IMR-90 (cell line): ENCODE results near the gene GSKIP. TPM values are rescaled to one million over a fixed set of nuclear protein-coding genes. Genes with fewer than 3 reads are reported as not detected.

Experiments used
- ATAC-seq: fragments of 200-7000 bp; cut with Tn5 transposase; 2 replicates; pipeline ENCODE4 v1.9.1; 2020; ENCODE audit warnings: low read depth, mild to moderate bottlenecking, moderate library complexity
- BruUV-seq: library from RNA; stranded (reverse); fragments of 400-500 nt; replicated peaks from 2 replicates; lab custom pipeline; 2021; lab: Mats Ljungman, UMichigan
- CTCF ChIA-PET: fragments of 300-600 bp; formaldehyde crosslinking; extraction: SDS; loops from one replicate; lab custom pipeline; 2021; ENCODE audit warnings: antibody characterized with exemption; lab: Yijun Ruan, JAX
- POLR2A ChIA-PET: fragments of 300-600 bp; sonication (Branson Sonifier 250); formaldehyde crosslinking; loops from one replicate; lab custom pipeline; 2022; ENCODE audit warnings: antibody characterized with exemption; ENCODE audit not compliant: unreplicated experiment; lab: Charles Lee
- DNase-seq: peaks from one replicate; pipeline ENCODE4 v3.0.0; 2013
- H2AFZ ChIP-seq: replicated peaks from 2 replicates; pipeline ENCODE3; 2013; ENCODE audit warnings: low read length, mild to moderate bottlenecking; ENCODE audit not compliant: poor library complexity
- H2AK5ac ChIP-seq: 2 replicates; pipeline ENCODE4 v1.6.1; 2013; ENCODE audit warnings: low read depth, low read length, inconsistent platforms
- H2AK9ac ChIP-seq: replicated peaks from 2 replicates; pipeline ENCODE3; 2013; ENCODE audit warnings: mild to moderate bottlenecking, low read depth, low read length, moderate library complexity; ENCODE audit not compliant: poor library complexity
- H2BK120ac ChIP-seq: 2 replicates; pipeline ENCODE4 v1.6.1; 2013; ENCODE audit warnings: low read depth, low read length, inconsistent platforms
- H2BK15ac ChIP-seq: 3 replicates; pipeline ENCODE4 v1.6.1; 2013; ENCODE audit warnings: low read depth, low read length, inconsistent platforms
- H2BK20ac ChIP-seq: 2 replicates; pipeline ENCODE4 v1.6.1; 2013; ENCODE audit warnings: low read depth, mild to moderate bottlenecking, inconsistent platforms, low read length, moderate library complexity
- H2BK5ac ChIP-seq: 2 replicates; pipeline ENCODE4 v1.6.1; 2013; ENCODE audit warnings: mild to moderate bottlenecking, low read depth, low read length, inconsistent platforms; ENCODE audit not compliant: poor library complexity, severe bottlenecking
- H3K14ac ChIP-seq: replicated peaks from 2 replicates; pipeline ENCODE4 v1.6.1; 2013; ENCODE audit warnings: low read depth, low read length, inconsistent platforms
- H3K18ac ChIP-seq: 2 replicates; pipeline ENCODE4 v1.6.1; 2013; ENCODE audit warnings: low read depth, low read length, control low read depth
- H3K23ac ChIP-seq: 2 replicates; pipeline ENCODE4 v1.6.1; 2013; ENCODE audit warnings: low read depth, low read length, inconsistent platforms
- H3K27ac ChIP-seq: 2 replicates; pipeline ENCODE4 v1.5.1; 2013; ENCODE audit warnings: mild to moderate bottlenecking, control low read depth, low read length; ENCODE audit not compliant: insufficient read depth
- H3K27me3 ChIP-seq: 2 replicates; pipeline ENCODE4 v1.6.1; 2013; ENCODE audit warnings: low read length; ENCODE audit not compliant: control insufficient read depth, insufficient read depth
- H3K36me3 ChIP-seq: 2 replicates; pipeline ENCODE4 v1.6.1; 2013; ENCODE audit warnings: low read length, mixed read lengths; ENCODE audit not compliant: control insufficient read depth, insufficient read depth
- H3K4ac ChIP-seq: 2 replicates; pipeline ENCODE4 v1.6.1; 2013; ENCODE audit warnings: low read depth, low read length, inconsistent platforms
- H3K4me1 ChIP-seq: 2 replicates; pipeline ENCODE4 v1.6.1; 2013; ENCODE audit warnings: low read length, mixed read lengths; ENCODE audit not compliant: control insufficient read depth, insufficient read depth
- H3K4me2 ChIP-seq: 2 replicates; pipeline ENCODE4 v1.6.1; 2013; ENCODE audit warnings: low read depth, mild to moderate bottlenecking, control low read depth, low read length, moderate library complexity
- H3K4me3 ChIP-seq: 2 replicates; pipeline ENCODE4 v1.5.1; 2013; ENCODE audit warnings: low read depth, mild to moderate bottlenecking, control low read depth, low read length, moderate library complexity; ENCODE audit not compliant: insufficient read depth
- H3K56ac ChIP-seq: 2 replicates; pipeline ENCODE4 v1.6.1; 2013; ENCODE audit warnings: low read length, inconsistent platforms; ENCODE audit not compliant: insufficient read depth; ENCODE audit errors: extremely low read depth
- H3K79me1 ChIP-seq, 2 experiments: 2 replicates each; pipeline ENCODE4 v1.6.1; 2013; ENCODE audit warnings: low read length in 2 of 2, inconsistent platforms in 1 of 2, low read depth in 1 of 2
- H3K9ac ChIP-seq: 2 replicates; pipeline ENCODE4 v1.6.1; 2013; ENCODE audit warnings: low read depth, low read length, control low read depth
- H3K9me1 ChIP-seq: 2 replicates; pipeline ENCODE4 v1.6.1; 2013; ENCODE audit warnings: low read length, inconsistent platforms; ENCODE audit not compliant: insufficient read depth
- H3K9me3 ChIP-seq: 2 replicates; pipeline ENCODE4 v1.6.1; 2013; ENCODE audit warnings: low read length; ENCODE audit not compliant: control insufficient read depth, insufficient read depth
- H4K20me1 ChIP-seq: 2 replicates; pipeline ENCODE4 v1.6.1; 2013; ENCODE audit warnings: low read length, inconsistent platforms; ENCODE audit not compliant: insufficient read depth
- H4K5ac ChIP-seq: 2 replicates; pipeline ENCODE4 v1.6.1; 2013; ENCODE audit warnings: mild to moderate bottlenecking, low read depth, low read length, control low read depth
- H4K8ac ChIP-seq, 2 experiments: 2 replicates each; pipeline ENCODE4 v1.6.1; 2013; ENCODE audit warnings: low read depth in 2 of 2, low read length in 2 of 2, control low read depth in 1 of 2, inconsistent platforms in 1 of 2
- H4K91ac ChIP-seq: 2 replicates; pipeline ENCODE4 v1.6.1; 2013; ENCODE audit warnings: low read depth, low read length, inconsistent platforms; ENCODE audit not compliant: insufficient read depth
- CEBPB ChIP-seq: IDR thresholded peaks from 2 replicates; pipeline ENCODE4 v1.6.1; 2012; ENCODE audit warnings: low read depth, low read length, improper control_type of control experiment
- RAD21 ChIP-seq: IDR thresholded peaks from 2 replicates; pipeline ENCODE4 v1.6.1; 2012; ENCODE audit warnings: low read length, improper control_type of control experiment
- WGBS, 2 experiments: methylation state at CpG; one replicate each; pipeline versions ENCODE4 v1.1.5 to v1.1.7; 2013; ENCODE audit warnings: missing lambda C conversion rate in 2 of 2; ENCODE audit not compliant: insufficient read length in 1 of 2; ENCODE audit errors: extremely low coverage in 2 of 2; 5-methylcytosine and 5-hydroxymethylcytosine counted together
- dilution Hi-C: fragments of 300-500 bp; cut with HindIII; formaldehyde crosslinking; loops from one replicate; pipeline ENCODE4 v1.14.3; 2018; ENCODE audit warnings: low sequenced_read_pairs; ENCODE audit not compliant: unreplicated experiment
- in situ Hi-C: fragments of 300-500 bp; cut with MboI; formaldehyde crosslinking; loops from 3 replicates; pipeline ENCODE4 v1.14.3; 2019; ENCODE audit warnings: low sequenced_read_pairs, inconsistent platforms, mixed read lengths
- intact Hi-C: fragments of 100-400 bp; cut with micrococcal nuclease; formaldehyde crosslinking; loops from 2 replicates; pipeline ENCODE4 v1.10.0; 2022
- polyA plus RNA-seq, 3 experiments: library from polyadenylated mRNA; depleted of rRNA; stranded (reverse); fragments of >200 nt; gene quantifications; 2 replicates each; pipeline ENCODE4 v1.2.3, GENCODE V29; 2012; ENCODE audit warnings: low replicate concordance in 1 of 3
- total RNA-seq: library from RNA; depleted of rRNA; stranded (reverse); fragments of >200 nt; gene quantifications from 2 replicates; pipeline ENCODE4 v1.2.3, GENCODE V29; 2012
- TF ChIP-seq, protein P1 (sequence below): fragments of 150-350 bp; IDR thresholded peaks from 2 replicates; pipeline ENCODE4 v1.6.1; 2017; ENCODE audit warnings: mild to moderate bottlenecking, antibody characterized with exemption, low read length, low read depth

Gene GSKIP
- total and polyA plus RNA-seq, 2 of the 4 experiments (the other 2 are of a cell fraction): 11.7 to 22.0 TPM

DNA sequence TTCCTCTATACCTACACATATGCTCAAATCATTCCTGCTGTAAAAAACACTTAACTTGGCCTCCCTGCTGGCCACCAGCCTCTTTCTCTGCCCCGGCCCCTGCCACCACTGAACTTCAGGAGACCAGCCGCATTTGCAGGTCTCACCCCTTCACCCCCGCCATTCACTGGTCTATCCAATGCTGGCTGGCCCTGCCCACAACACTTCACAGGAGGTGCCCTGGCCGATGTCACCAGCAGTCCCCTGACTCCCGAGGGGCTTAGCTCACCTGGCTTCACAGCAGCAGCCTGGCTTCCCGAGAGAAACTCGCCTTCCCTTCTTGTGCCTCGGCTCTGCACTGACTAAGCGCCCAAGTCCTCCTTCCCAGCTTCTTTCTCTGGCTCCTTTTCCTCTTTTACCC lies 36.1 kb downstream of the GSKIP start:
- TF ChIP-seq RAD21 (no peak), CEBPB (no peak)
- TF ChIP-seq, protein P1, sequence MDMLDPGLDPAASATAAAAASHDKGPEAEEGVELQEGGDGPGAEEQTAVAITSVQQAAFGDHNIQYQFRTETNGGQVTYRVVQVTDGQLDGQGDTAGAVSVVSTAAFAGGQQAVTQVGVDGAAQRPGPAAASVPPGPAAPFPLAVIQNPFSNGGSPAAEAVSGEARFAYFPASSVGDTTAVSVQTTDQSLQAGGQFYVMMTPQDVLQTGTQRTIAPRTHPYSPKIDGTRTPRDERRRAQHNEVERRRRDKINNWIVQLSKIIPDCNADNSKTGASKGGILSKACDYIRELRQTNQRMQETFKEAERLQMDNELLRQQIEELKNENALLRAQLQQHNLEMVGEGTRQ: no peak
- Histone ChIP-seq H2AK5ac (no peak overlapping the region), H4K20me1 (no peaks in the 10 kb centered on the region), H3K79me1 (no peaks in the 10 kb centered on the region), H3K56ac (no peak overlapping the region), H4K8ac (no peak overlapping the region), H4K91ac (no peak overlapping the region), H2BK5ac (no peak overlapping the region), H2BK20ac (no peak overlapping the region), H3K18ac (no peak overlapping the region), H2AK9ac (no peak overlapping the region), H3K36me3 (no peaks in the 10 kb centered on the region), H3K4me2 (no peak overlapping the region), H3K27me3 (peaks cover 37% of the 10 kb centered on the region), H3K14ac (no peak overlapping the region), H3K23ac (no peak overlapping the region), H2AFZ (no peak overlapping the region), H3K4ac (no peak overlapping the region), H2BK15ac (no peak overlapping the region), H2BK120ac (no peak overlapping the region), H3K4me1 (no peaks in the 10 kb centered on the region), H3K9ac (no peak overlapping the region), H3K9me1 (no peaks in the 10 kb centered on the region; the same call in 1 of the 2 replicates), H3K4me3 (no peak overlapping the region), H3K27ac (no peak overlapping the region), H4K5ac (no peak overlapping the region), H3K9me3 (no peaks in the 10 kb centered on the region)
- dilution Hi-C loops (no loop called here), intact Hi-C loops (no loop called here), in situ Hi-C loops (no loop called here)
- ChIA-PET CTCF (no interaction called here), POLR2A (no interaction called here)
- 39% methylated on average over 2 of the region's 9 CpGs; no CpG with 5 or more reads in 1 of the 2 experiments for WGBS, 2 experiments
- ATAC-seq: no peak
- no TSS peak for BruUV-seq
- DNase-seq: no peak
